H9 (cell line): ENCODE measurements around the gene HIRA. TPM values are rescaled to one million over a fixed set of nuclear protein-coding genes. Genes with fewer than 3 reads are reported as not detected.
A peak's percentile ranks its signal among the peaks of the same experiment; 100 is the strongest.

Experiments
- DNase-seq: peaks from one replicate; pipeline ENCODE4 v3.0.0-alpha.2; 2017
- H2AFZ ChIP-seq: one replicate; pipeline ENCODE4 v1.6.1; 2013; ENCODE audit warnings: mild to moderate bottlenecking, low read length, control low read depth, moderate library complexity
- H2AK5ac ChIP-seq: 2 replicates; pipeline ENCODE4 v1.6.1; 2013; ENCODE audit warnings: low read length, control low read depth, mixed read lengths; ENCODE audit not compliant: insufficient read length
- H2BK120ac ChIP-seq: one replicate; pipeline ENCODE4 v1.6.1; 2013; ENCODE audit warnings: low read depth, mild to moderate bottlenecking, low read length, control low read depth, inconsistent platforms; ENCODE audit not compliant: poor library complexity, severe bottlenecking
- H2BK12ac ChIP-seq: 2 replicates; pipeline ENCODE4 v1.6.1; 2013; ENCODE audit warnings: low read length, control low read depth, mixed read lengths, low read depth; ENCODE audit not compliant: insufficient read length
- H2BK15ac ChIP-seq: 2 replicates; pipeline ENCODE4 v1.6.1; 2013; ENCODE audit warnings: low read depth, low read length, control low read depth
- H2BK20ac ChIP-seq: one replicate; pipeline ENCODE4 v1.6.1; 2013; ENCODE audit warnings: low read depth, mild to moderate bottlenecking, low read length, control low read depth, inconsistent platforms; ENCODE audit not compliant: poor library complexity, severe bottlenecking
- H2BK5ac ChIP-seq: 2 replicates; pipeline ENCODE4 v1.6.1; 2013; ENCODE audit warnings: low read length, control low read depth, mixed read lengths; ENCODE audit not compliant: insufficient read length
- H3K14ac ChIP-seq: 2 replicates; pipeline ENCODE4 v1.6.1; 2013; ENCODE audit warnings: low read length, control low read depth; ENCODE audit not compliant: insufficient read depth
- H3K18ac ChIP-seq: 2 replicates; pipeline ENCODE4 v1.6.1; 2013; ENCODE audit warnings: low read depth, mild to moderate bottlenecking, mixed read lengths, low read length, control low read depth; ENCODE audit not compliant: insufficient read length
- H3K23ac ChIP-seq: 2 replicates; pipeline ENCODE4 v1.6.1; 2013; ENCODE audit warnings: low read length, control low read depth, mixed read lengths, low read depth; ENCODE audit not compliant: insufficient read length
- H3K23me2 ChIP-seq: 2 replicates; pipeline ENCODE4 v1.6.1; 2013; ENCODE audit warnings: low read depth, mild to moderate bottlenecking, mixed read lengths, low read length, control low read depth; ENCODE audit not compliant: insufficient read length, poor library complexity, severe bottlenecking
- H3K27ac ChIP-seq: 2 replicates; pipeline ENCODE4 v1.5.1; 2013; ENCODE audit warnings: low read length, control low read depth, mixed read lengths, low read depth; ENCODE audit not compliant: insufficient read length
- H3K27me3 ChIP-seq: 2 replicates; pipeline ENCODE4 v1.6.1; 2013; ENCODE audit warnings: low read length, control low read depth, inconsistent platforms; ENCODE audit not compliant: insufficient read depth
- H3K4ac ChIP-seq: 2 replicates; pipeline ENCODE4 v1.6.1; 2013; ENCODE audit warnings: low read depth, mild to moderate bottlenecking, control low read depth, inconsistent platforms, low read length, moderate library complexity
- H3K4me1 ChIP-seq: 2 replicates; pipeline ENCODE4 v1.6.1; 2013; ENCODE audit warnings: low read length, control low read depth, inconsistent platforms; ENCODE audit not compliant: insufficient read depth
- H3K4me2 ChIP-seq: 2 replicates; pipeline ENCODE4 v1.6.1; 2013; ENCODE audit warnings: low read length, control low read depth, mixed read lengths; ENCODE audit not compliant: insufficient read length, insufficient read depth
- H3K56ac ChIP-seq: 2 replicates; pipeline ENCODE4 v1.6.1; 2013; ENCODE audit warnings: low read depth, mild to moderate bottlenecking, mixed read lengths, low read length, control low read depth; ENCODE audit not compliant: insufficient read length
- H3K79me1 ChIP-seq: 2 replicates; pipeline ENCODE4 v1.6.1; 2013; ENCODE audit warnings: low read depth, mild to moderate bottlenecking, moderate library complexity, low read length, control low read depth, inconsistent platforms; ENCODE audit not compliant: insufficient read depth, poor library complexity, severe bottlenecking
- H3K79me2 ChIP-seq: 2 replicates; pipeline ENCODE4 v1.6.1; 2013; ENCODE audit warnings: low read length, control low read depth, inconsistent platforms; ENCODE audit not compliant: insufficient read depth
- H3K9ac ChIP-seq: 2 replicates; pipeline ENCODE4 v1.6.1; 2013; ENCODE audit warnings: low read length, control low read depth, mixed read lengths; ENCODE audit not compliant: insufficient read length; ENCODE audit errors: extremely low read depth
- H3K9me3 ChIP-seq: one replicate; pipeline ENCODE4 v1.6.1; 2013; ENCODE audit warnings: low read depth, low read length, inconsistent platforms; ENCODE audit not compliant: control insufficient read depth
- H3T11ph ChIP-seq: one replicate; pipeline ENCODE4 v1.6.1; 2013; ENCODE audit warnings: mild to moderate bottlenecking, low read length, control low read depth, inconsistent platforms
- H4K20me1 ChIP-seq: one replicate; pipeline ENCODE4 v1.6.1; 2013; ENCODE audit not compliant: control insufficient read depth, insufficient read length, insufficient read depth
- H4K5ac ChIP-seq: 2 replicates; pipeline ENCODE4 v1.6.1; 2013; ENCODE audit warnings: low read depth, mild to moderate bottlenecking, mixed read lengths, low read length, control low read depth; ENCODE audit not compliant: insufficient read length
- H4K8ac ChIP-seq: replicated peaks from 2 replicates; pipeline ENCODE4 v1.6.1; 2013; ENCODE audit warnings: low read length, control low read depth, mixed read lengths, low read depth; ENCODE audit not compliant: insufficient read length
- H4K91ac ChIP-seq: 2 replicates; pipeline ENCODE4 v1.6.1; 2013; ENCODE audit warnings: low read depth, mild to moderate bottlenecking, moderate library complexity, mixed read lengths, low read length, control low read depth; ENCODE audit not compliant: insufficient read length
- H3K27ac Mint-ChIP-seq, 3 experiments: 2 replicates in 2 of 3; 3 replicates in 1 of 3; pipeline ENCODE4 v1.8.0; 2020 to 2021; ENCODE audit warnings: mixed read lengths in 3 of 3, mild to moderate bottlenecking in 1 of 3, moderate library complexity in 1 of 3
- H3K27me3 Mint-ChIP-seq: 2 replicates; pipeline ENCODE4 v1.8.0; 2021; ENCODE audit warnings: low read depth, mild to moderate bottlenecking, moderate library complexity, mixed read lengths
- H3K36me3 Mint-ChIP-seq, 3 experiments: 2 replicates in 2 of 3; 3 replicates in 1 of 3; pipeline ENCODE4 v1.8.0; 2020 to 2021; ENCODE audit warnings: low read depth in 3 of 3, mixed read lengths in 3 of 3; ENCODE audit not compliant: insufficient read depth in 1 of 3
- H3K4me1 Mint-ChIP-seq, 2 experiments: 2 replicates each; pipeline ENCODE4 v1.8.0; 2020; ENCODE audit warnings: mixed read lengths in 2 of 2
- H3K4me3 Mint-ChIP-seq, 2 experiments: 2 replicates in 1 of 2; 3 replicates in 1 of 2; pipeline ENCODE4 v1.8.0; 2020 to 2021; ENCODE audit warnings: mild to moderate bottlenecking in 2 of 2, mixed read lengths in 2 of 2, moderate library complexity in 1 of 2
- H3K9me3 Mint-ChIP-seq, 2 experiments: 2 replicates in 1 of 2; 3 replicates in 1 of 2; pipeline ENCODE4 v1.8.0; 2020; ENCODE audit warnings: mild to moderate bottlenecking in 2 of 2, mixed read lengths in 2 of 2, moderate library complexity in 1 of 2
- WGBS: extraction: QIAGEN DNeasy Blood & Tissue Kit; methylation state at CpG from one replicate; pipeline ENCODE4 v1.1.7; 2013; ENCODE audit warnings: missing lambda C conversion rate, low lambda C conversion rate, mixed read lengths; ENCODE audit not compliant: insufficient read length; ENCODE audit errors: extremely low coverage; 5-methylcytosine and 5-hydroxymethylcytosine counted together
- total RNA-seq: library from RNA; stranded (reverse); gene quantifications from 2 replicates; pipeline ENCODE4 v1.2.1, GENCODE V29; 2021
- TF ChIP-seq, protein P1 (sequence below): fragments of 200-600 bp; sonication (generic); conservative IDR thresholded peaks from 3 replicates; pipeline ENCODE4 v1.8.0; 2021; ENCODE audit warnings: antibody characterized with exemption, mild to moderate bottlenecking

HIRA gene
- total RNA-seq, 1 experiment from 2014 or later = 51.9 TPM

DNA sequence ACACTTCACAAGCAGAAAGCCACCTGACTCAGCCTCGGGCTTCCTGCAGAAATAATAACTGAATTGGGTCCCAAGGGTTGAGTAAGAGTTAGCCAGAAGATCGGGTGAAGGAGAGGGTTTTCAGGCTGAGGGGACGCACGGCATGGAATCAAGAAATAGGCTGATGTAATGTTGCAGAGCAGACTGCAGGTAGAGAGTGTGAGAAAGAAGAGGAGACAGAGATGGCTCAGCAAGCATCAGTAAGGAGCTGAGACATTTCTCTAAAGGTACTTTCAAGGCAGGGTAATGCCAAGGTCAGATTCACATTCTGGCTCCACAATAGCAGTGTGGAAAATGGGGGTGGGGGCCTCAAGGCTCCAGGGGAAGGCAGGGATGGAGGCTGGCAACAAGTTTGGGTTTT, 18.6 kb downstream of the HIRA start:
- Histone ChIP-seq H3K9me3 (no peaks in the 10 kb centered on the region), H3K56ac (no peak overlapping the region), H3K18ac (no peak overlapping the region), H4K8ac (no peak overlapping the region), H3K14ac (no peak overlapping the region), H3K4ac (no peak overlapping the region), H2BK20ac (no peak overlapping the region), H2BK15ac (no peak overlapping the region), H4K5ac (no peak overlapping the region), H2BK5ac (no peak overlapping the region), H3K4me1 (no peaks in the 10 kb centered on the region), H3K4me2 (no peak overlapping the region), H3K9ac (no peak overlapping the region), H3T11ph (no peak overlapping the region), H3K23ac (no peak overlapping the region), H3K27me3 (no peaks in the 10 kb centered on the region), H2BK120ac (no peak overlapping the region), H3K79me2 (peaks cover 15% of the 10 kb centered on the region; the same call in 1 of the 2 replicates), H2BK12ac (no peak overlapping the region), H4K20me1 (no peaks in the 10 kb centered on the region), H2AK5ac (no peak overlapping the region), H3K79me1 (peaks cover 2% of the 10 kb centered on the region), H3K23me2 (no peaks in the 10 kb centered on the region), H3K27ac (no peak overlapping the region), H2AFZ (no peak overlapping the region), H4K91ac (no peak overlapping the region)
- H3K4me1 Mint-ChIP-seq = peaks cover 4 to 12% of the 10 kb centered on the region in 2 experiments
- peaks cover 0 to 3% of the 10 kb centered on the region in 2 experiments; a peak in 2 of 5 replicates for H3K9me3 Mint-ChIP-seq
- TF ChIP-seq, protein P1, sequence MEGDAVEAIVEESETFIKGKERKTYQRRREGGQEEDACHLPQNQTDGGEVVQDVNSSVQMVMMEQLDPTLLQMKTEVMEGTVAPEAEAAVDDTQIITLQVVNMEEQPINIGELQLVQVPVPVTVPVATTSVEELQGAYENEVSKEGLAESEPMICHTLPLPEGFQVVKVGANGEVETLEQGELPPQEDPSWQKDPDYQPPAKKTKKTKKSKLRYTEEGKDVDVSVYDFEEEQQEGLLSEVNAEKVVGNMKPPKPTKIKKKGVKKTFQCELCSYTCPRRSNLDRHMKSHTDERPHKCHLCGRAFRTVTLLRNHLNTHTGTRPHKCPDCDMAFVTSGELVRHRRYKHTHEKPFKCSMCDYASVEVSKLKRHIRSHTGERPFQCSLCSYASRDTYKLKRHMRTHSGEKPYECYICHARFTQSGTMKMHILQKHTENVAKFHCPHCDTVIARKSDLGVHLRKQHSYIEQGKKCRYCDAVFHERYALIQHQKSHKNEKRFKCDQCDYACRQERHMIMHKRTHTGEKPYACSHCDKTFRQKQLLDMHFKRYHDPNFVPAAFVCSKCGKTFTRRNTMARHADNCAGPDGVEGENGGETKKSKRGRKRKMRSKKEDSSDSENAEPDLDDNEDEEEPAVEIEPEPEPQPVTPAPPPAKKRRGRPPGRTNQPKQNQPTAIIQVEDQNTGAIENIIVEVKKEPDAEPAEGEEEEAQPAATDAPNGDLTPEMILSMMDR = no peak
- peaks cover 16 to 29% (median 20%) of the 10 kb centered on the region in 3 experiments; a peak in 6 of 7 replicates for H3K36me3 Mint-ChIP-seq
- peak overlapping the region; percentile 31 to 86 (median 45); a peak in 6 of 7 replicates for H3K27ac Mint-ChIP-seq
- no peaks in the 10 kb centered on the region for H3K27me3 Mint-ChIP-seq
- no peak for DNase-seq
- H3K4me3 Mint-ChIP-seq = no peak overlapping the region
- WGBS = no CpG with 5 or more reads among the region's 4 CpGs
